ENCODE results near the gene FHOD3. TPM values are rescaled to one million over a fixed set of nuclear protein-coding genes. Genes with fewer than 3 reads are reported as not detected.

Gene FHOD3
- total and polyA plus RNA-seq, 4 donors, result 6.2 to 42.0 (median 20.4) TPM

DNA sequence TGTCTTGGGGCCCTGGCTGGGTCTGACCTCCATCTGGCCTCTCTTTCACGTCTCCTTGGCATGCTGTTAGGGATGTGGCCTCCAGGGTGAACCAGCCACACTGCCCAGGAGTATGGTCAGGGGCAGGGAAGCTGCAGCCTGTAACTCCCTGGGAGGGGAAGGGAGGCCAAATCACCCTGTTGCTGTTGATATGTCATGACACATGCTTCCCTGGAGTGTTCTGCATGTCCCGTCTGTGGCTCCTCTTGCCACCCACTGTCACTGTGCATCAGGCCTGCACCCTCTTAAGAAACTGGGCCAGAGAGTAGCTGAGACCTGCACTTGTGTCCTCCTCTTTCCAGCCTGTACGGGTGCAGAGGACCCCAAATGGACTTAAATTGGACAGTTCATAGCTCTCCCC, 221.3 kb downstream of the FHOD3 start:
- peaks cover 0 to 2% of the 10 kb centered on the region in 2 donors for H3K4me1 ChIP-seq (ENCODE audit: control insufficient read depth in 1 of 2, insufficient read depth in 2 of 2, low read length in 2 of 2)
- intact Hi-C loops (cut with DNase I), result no loop called here
- no peak overlapping the region for H3K27ac ChIP-seq (ENCODE audit: low read depth in 1 of 2, low read length in 2 of 2)
- no peak overlapping the region for H3K4me3 ChIP-seq (ENCODE audit: low read length in 2 of 2)
- H3K9me3 ChIP-seq (ENCODE audit: control insufficient read depth, low read length), result no peaks in the 10 kb centered on the region
- H3K36me3 ChIP-seq (ENCODE audit: control insufficient read depth in 1 of 2, insufficient read depth in 2 of 2, low read length in 1 of 2), result no peaks in the 10 kb centered on the region
- no peaks in the 10 kb centered on the region for H3K27me3 ChIP-seq (ENCODE audit: control insufficient read depth in 1 of 2, insufficient read depth in 2 of 2, low read length in 1 of 2)
- WGBS, 2 donors, result 63 to 64% methylated on average over 3 of the region's 3 CpGs
- DNase-seq, result no peak
- ATAC-seq (ENCODE audit: low FRiP score), result peak; percentile 35

DNA sequence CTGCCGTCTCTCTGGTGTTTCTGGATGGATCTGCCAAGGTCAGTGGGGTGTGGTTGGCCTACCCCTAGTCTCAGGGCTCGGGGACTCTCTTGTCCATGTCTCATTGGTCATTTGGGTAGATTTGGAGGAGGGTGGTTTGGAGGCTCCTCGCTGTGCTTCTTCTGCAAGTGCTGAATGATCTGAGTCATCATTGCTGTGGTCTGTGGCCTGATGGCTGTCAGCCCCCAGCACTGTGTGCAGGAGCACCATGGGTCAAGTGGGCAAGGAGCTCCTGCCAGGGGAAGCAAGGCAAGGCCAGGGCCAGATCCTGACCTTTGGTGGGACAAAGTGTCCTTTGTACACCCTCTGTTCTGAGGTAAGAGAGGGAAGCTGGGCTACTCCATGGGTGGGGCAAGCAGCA, 221.8 kb downstream of the FHOD3 start:
- DNase-seq (no peak), ATAC-seq (ENCODE audit: low FRiP score) (no peak)
- Histone ChIP-seq H3K4me1 (ENCODE audit: control insufficient read depth in 1 of 2, insufficient read depth in 2 of 2, low read length in 2 of 2) (peaks cover 0 to 2% of the 10 kb centered on the region in 2 donors), H3K4me3 (ENCODE audit: low read length in 2 of 2) (no peak overlapping the region), H3K36me3 (ENCODE audit: control insufficient read depth in 1 of 2, insufficient read depth in 2 of 2, low read length in 1 of 2) (no peaks in the 10 kb centered on the region), H3K9me3 (ENCODE audit: control insufficient read depth, low read length) (no peaks in the 10 kb centered on the region), H3K27me3 (ENCODE audit: control insufficient read depth in 1 of 2, insufficient read depth in 2 of 2, low read length in 1 of 2) (no peaks in the 10 kb centered on the region), H3K27ac (ENCODE audit: low read depth in 1 of 2, low read length in 2 of 2) (no peak overlapping the region)
- WGBS, 2 donors, result 93 to 94% methylated on average over 3 of the region's 3 CpGs
- intact Hi-C loops (cut with DNase I), result no loop called here

DNA sequence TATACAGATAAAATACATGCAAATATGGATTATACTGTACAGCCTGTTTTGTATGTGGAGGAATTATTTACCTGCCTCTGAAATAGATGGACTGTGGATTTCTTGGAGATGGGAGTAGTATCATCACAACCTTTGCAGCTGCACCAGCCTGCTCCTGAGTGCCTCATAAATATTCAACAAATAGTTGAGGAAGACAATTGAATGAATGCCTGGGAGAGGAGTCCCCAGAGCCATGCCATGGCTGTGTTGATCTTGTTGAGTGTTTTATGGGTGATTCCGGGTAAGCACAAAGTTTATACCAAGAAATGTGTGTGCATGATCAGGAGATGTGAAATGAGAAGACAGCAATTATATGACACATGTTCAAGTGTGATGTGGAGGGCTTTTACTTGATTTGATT, 225.0 kb downstream of the FHOD3 start:
- ATAC-seq (ENCODE audit: low FRiP score) (no peak), DNase-seq (no peak)
- H3K9me3 ChIP-seq (ENCODE audit: control insufficient read depth, low read length), result no peaks in the 10 kb centered on the region
- no peaks in the 10 kb centered on the region for H3K36me3 ChIP-seq (ENCODE audit: control insufficient read depth in 1 of 2, insufficient read depth in 2 of 2, low read length in 1 of 2)
- no peak overlapping the region for H3K27ac ChIP-seq (ENCODE audit: low read depth in 1 of 2, low read length in 2 of 2)
- H3K4me1 ChIP-seq (ENCODE audit: control insufficient read depth in 1 of 2, insufficient read depth in 2 of 2, low read length in 2 of 2), result peaks cover 0 to 2% of the 10 kb centered on the region in 2 donors
- intact Hi-C loops (cut with DNase I), result no loop called here
- no peak overlapping the region for H3K4me3 ChIP-seq (ENCODE audit: low read length in 2 of 2)
- no peaks in the 10 kb centered on the region for H3K27me3 ChIP-seq (ENCODE audit: control insufficient read depth in 1 of 2, insufficient read depth in 2 of 2, low read length in 1 of 2)
- whole genome bisulfite sequencing, 2 donors, result 90 to 93% methylated on average over 1 of the region's 1 CpG

DNA sequence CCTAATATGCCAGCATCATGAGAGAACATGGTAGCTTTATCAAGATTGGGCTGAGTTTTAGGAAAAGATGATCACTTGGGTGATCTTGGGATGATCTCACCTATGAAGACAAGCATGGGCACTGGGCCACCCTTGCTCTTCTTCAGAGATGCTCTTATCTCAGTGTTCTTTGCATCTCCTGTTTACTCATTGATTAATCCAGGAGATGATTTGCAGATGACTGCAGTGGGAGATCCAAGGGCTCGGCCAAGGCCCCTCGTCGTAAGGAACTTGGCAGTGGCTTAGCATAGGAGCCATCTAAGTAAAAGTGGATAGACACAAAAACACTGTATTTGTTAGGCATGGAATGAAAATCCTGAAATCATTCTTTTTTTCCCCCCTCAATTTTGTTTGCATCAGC, 228.4 kb downstream of the FHOD3 start:
- intact Hi-C loops (cut with DNase I), result no loop called here
- no peak overlapping the region for H3K4me3 ChIP-seq (ENCODE audit: low read length in 2 of 2)
- H3K36me3 ChIP-seq (ENCODE audit: control insufficient read depth in 1 of 2, insufficient read depth in 2 of 2, low read length in 1 of 2), result no peaks in the 10 kb centered on the region
- DNase-seq, result no peak
- no peaks in the 10 kb centered on the region for H3K4me1 ChIP-seq (ENCODE audit: control insufficient read depth in 1 of 2, insufficient read depth in 2 of 2, low read length in 2 of 2)
- H3K9me3 ChIP-seq (ENCODE audit: control insufficient read depth, low read length), result no peaks in the 10 kb centered on the region
- no peaks in the 10 kb centered on the region for H3K27me3 ChIP-seq (ENCODE audit: control insufficient read depth in 1 of 2, insufficient read depth in 2 of 2, low read length in 1 of 2)
- WGBS, 2 donors, result 97 to 98% methylated on average over 3 of the region's 3 CpGs
- H3K27ac ChIP-seq (ENCODE audit: low read depth in 1 of 2, low read length in 2 of 2), result no peak overlapping the region
- ATAC-seq (ENCODE audit: low FRiP score), result no peak

DNA sequence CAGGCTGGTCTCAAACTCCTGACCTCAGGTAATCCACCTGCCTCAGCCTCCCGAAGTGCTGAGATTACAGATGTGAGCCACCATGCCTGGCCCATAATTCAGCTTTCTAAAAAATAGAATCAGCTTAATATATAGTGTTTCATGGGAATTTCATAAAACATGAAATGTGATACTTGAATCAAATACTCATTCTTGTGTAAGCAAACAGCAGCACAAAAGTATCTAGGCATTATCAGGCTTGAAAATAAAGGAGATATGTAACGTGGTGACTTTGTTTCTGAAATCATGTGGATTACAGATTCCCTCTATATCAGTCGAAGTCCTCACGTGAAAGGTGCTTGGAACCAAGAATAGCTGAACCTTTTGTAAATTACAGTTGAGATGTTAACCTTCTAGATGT, 229.1 kb downstream of the FHOD3 start:
- no peak overlapping the region for H3K27ac ChIP-seq (ENCODE audit: low read depth in 1 of 2, low read length in 2 of 2)
- ATAC-seq (ENCODE audit: low FRiP score) (no peak), DNase-seq (no peak)
- no peaks in the 10 kb centered on the region for H3K36me3 ChIP-seq (ENCODE audit: control insufficient read depth in 1 of 2, insufficient read depth in 2 of 2, low read length in 1 of 2)
- 91% methylated on average over 4 of the region's 4 CpGs for WGBS, 2 donors
- H3K27me3 ChIP-seq (ENCODE audit: control insufficient read depth in 1 of 2, insufficient read depth in 2 of 2, low read length in 1 of 2), result no peaks in the 10 kb centered on the region
- intact Hi-C loops (cut with DNase I), result no loop called here
- no peak overlapping the region for H3K4me3 ChIP-seq (ENCODE audit: low read length in 2 of 2)
- no peaks in the 10 kb centered on the region for H3K9me3 ChIP-seq (ENCODE audit: control insufficient read depth, low read length)
- no peaks in the 10 kb centered on the region for H3K4me1 ChIP-seq (ENCODE audit: control insufficient read depth in 1 of 2, insufficient read depth in 2 of 2, low read length in 2 of 2)

DNA sequence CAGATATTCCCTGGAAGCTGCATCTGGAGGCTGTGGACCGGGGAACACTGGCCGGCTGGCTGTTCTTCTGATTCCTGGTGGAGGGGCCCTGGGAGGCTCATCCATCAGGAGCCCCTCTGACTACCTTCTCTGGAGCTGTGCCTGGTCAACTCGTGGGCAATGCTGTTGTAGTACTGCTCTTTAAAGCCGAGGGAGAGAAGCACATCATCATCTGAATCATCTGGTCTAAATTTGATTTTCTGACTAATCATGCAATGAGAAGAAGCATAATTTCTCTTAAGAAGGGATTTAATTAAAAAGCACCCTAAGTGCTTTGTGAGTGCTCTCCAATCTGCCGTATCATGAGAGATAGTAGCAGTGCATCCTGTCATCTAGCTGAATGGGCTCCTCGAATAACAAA, 229.5 kb downstream of the FHOD3 start:
- Histone ChIP-seq H3K4me1 (ENCODE audit: control insufficient read depth in 1 of 2, insufficient read depth in 2 of 2, low read length in 2 of 2) (no peaks in the 10 kb centered on the region), H3K27ac (ENCODE audit: low read depth in 1 of 2, low read length in 2 of 2) (no peak overlapping the region), H3K36me3 (ENCODE audit: control insufficient read depth in 1 of 2, insufficient read depth in 2 of 2, low read length in 1 of 2) (no peaks in the 10 kb centered on the region), H3K9me3 (ENCODE audit: control insufficient read depth, low read length) (no peaks in the 10 kb centered on the region), H3K27me3 (ENCODE audit: control insufficient read depth in 1 of 2, insufficient read depth in 2 of 2, low read length in 1 of 2) (no peaks in the 10 kb centered on the region), H3K4me3 (ENCODE audit: low read length in 2 of 2) (no peak overlapping the region)
- intact Hi-C loops (cut with DNase I), result no loop called here
- no peak for ATAC-seq (ENCODE audit: low FRiP score)
- 87 to 89% methylated on average over 6 of the region's 6 CpGs for WGBS, 2 donors
- DNase-seq, result no peak

DNA sequence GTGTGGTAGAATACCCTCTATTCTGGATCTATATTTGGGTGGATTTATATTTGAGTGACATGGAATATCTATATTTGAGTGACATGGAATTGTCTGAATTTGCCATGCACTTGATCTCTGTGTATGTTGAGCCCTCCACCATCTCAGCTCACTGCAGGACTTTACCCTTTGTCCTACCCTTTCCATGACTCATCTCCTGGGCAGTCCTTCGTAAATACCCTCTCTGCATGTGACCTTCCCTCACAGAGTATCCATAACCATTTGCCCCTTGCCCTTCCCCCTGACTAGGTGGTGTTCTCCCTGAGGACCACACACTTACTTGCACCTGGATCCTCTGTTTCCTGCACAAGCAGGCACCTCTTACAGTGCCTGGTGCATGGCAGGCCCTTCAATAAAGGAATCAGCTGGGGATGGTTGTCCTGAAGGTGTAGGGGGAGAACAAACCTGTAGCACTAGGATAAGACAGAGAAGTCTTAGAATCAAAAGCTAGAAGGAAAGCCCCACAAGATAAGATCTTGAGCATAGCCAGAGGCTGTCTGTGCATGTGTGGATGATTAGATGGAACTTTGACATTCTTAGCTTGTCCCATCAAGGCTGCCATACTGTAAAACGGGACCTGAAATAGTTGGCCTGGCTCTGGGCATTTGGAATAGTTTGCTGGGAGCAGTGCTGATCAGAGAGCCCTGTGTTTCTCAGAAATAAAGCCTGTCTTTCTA, 230.4 kb downstream of the FHOD3 start:
- H3K4me1 ChIP-seq (ENCODE audit: control insufficient read depth in 1 of 2, insufficient read depth in 2 of 2, low read length in 2 of 2), result no peaks in the 10 kb centered on the region
- no peaks in the 10 kb centered on the region for H3K36me3 ChIP-seq (ENCODE audit: control insufficient read depth in 1 of 2, insufficient read depth in 2 of 2, low read length in 1 of 2)
- intact Hi-C loops (cut with DNase I), result no loop called here
- H3K9me3 ChIP-seq (ENCODE audit: control insufficient read depth, low read length), result no peaks in the 10 kb centered on the region
- no peak overlapping the region for H3K27ac ChIP-seq (ENCODE audit: low read depth in 1 of 2, low read length in 2 of 2)
- DNase-seq (no peak), ATAC-seq (ENCODE audit: low FRiP score) (no peak)
- 88 to 93% methylated on average over 2 of the region's 2 CpGs for WGBS, 2 donors
- no peaks in the 10 kb centered on the region for H3K27me3 ChIP-seq (ENCODE audit: control insufficient read depth in 1 of 2, insufficient read depth in 2 of 2, low read length in 1 of 2)
- H3K4me3 ChIP-seq (ENCODE audit: low read length in 2 of 2), result no peak overlapping the region

DNA sequence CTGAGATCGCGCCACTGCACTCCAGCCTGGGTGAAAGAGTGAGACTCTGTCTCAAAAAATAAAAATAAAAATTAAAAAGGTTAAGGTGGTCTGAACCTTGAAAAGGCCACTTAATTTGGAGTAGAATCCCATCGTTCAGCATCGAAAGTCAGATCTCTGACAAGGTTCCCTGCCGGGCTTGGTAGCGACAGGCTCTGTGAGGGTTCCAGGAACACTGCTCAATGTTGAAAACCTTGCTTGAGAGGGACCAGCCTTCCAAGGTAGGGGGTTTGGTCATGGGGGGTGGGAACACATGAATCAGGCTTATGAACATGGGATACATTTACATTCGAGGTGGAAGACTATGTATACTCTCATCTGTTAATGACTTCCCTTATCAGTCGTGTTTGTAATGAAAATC, 232.2 kb downstream of the FHOD3 start:
- no peak for DNase-seq
- no peak overlapping the region for H3K27ac ChIP-seq (ENCODE audit: low read depth in 1 of 2, low read length in 2 of 2)
- no peaks in the 10 kb centered on the region for H3K4me1 ChIP-seq (ENCODE audit: control insufficient read depth in 1 of 2, insufficient read depth in 2 of 2, low read length in 2 of 2)
- whole genome bisulfite sequencing, 2 donors, result 95 to 96% methylated on average over 8 of the region's 8 CpGs
- no peaks in the 10 kb centered on the region for H3K36me3 ChIP-seq (ENCODE audit: control insufficient read depth in 1 of 2, insufficient read depth in 2 of 2, low read length in 1 of 2)
- no peak overlapping the region for H3K4me3 ChIP-seq (ENCODE audit: low read length in 2 of 2)
- H3K9me3 ChIP-seq (ENCODE audit: control insufficient read depth, low read length), result no peaks in the 10 kb centered on the region
- no peaks in the 10 kb centered on the region for H3K27me3 ChIP-seq (ENCODE audit: control insufficient read depth in 1 of 2, insufficient read depth in 2 of 2, low read length in 1 of 2)
- intact Hi-C loops (cut with DNase I), result no loop called here
- no peak for ATAC-seq (ENCODE audit: low FRiP score)

DNA sequence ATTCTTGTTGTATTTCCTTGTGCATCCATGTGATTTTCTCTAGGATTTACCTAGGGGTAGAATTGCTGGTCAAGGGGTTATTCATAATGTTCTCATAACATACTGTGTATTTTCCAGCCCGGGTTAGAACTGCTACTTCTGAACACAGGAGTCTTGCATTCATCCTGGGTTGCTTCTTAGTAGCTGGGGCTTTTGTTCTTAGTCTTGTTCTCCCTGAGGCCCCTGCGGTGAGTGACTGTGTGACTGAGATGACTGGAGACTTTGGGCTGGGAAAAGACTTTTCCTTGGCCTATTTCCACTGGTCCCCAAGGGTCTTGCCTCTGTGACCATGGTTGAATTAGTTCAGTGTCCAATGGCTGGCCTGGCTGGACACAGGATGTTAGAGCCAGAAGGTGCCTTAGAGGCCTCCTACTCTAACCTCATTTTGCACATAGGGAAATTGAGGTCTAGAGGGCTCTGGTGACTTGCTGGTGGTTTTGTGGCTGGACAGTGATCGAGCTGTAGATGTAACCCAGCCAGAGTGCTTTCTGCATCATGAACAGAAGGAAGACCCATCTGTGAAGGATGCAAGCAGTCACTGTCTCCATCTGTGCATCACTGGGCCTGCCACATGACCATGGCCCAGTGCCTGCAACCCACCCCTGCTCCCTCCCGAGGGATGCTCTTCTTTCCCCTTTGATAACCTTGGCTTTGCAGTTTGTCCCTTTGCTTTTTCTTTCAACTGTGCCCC, 233.3 kb downstream of the FHOD3 start:
- no peaks in the 10 kb centered on the region for H3K4me1 ChIP-seq (ENCODE audit: control insufficient read depth in 1 of 2, insufficient read depth in 2 of 2, low read length in 2 of 2)
- H3K36me3 ChIP-seq (ENCODE audit: control insufficient read depth in 1 of 2, insufficient read depth in 2 of 2, low read length in 1 of 2), result no peaks in the 10 kb centered on the region
- no peaks in the 10 kb centered on the region for H3K9me3 ChIP-seq (ENCODE audit: control insufficient read depth, low read length)
- no peaks in the 10 kb centered on the region for H3K27me3 ChIP-seq (ENCODE audit: control insufficient read depth in 1 of 2, insufficient read depth in 2 of 2, low read length in 1 of 2)
- WGBS, 2 donors, result 95 to 98% methylated on average over 4 of the region's 4 CpGs
- ATAC-seq (ENCODE audit: low FRiP score) (no peak), DNase-seq (no peak)
- intact Hi-C loops (cut with DNase I), result no loop called here
- H3K4me3 ChIP-seq (ENCODE audit: low read length in 2 of 2), result no peak overlapping the region
- H3K27ac ChIP-seq (ENCODE audit: low read depth in 1 of 2, low read length in 2 of 2), result no peak overlapping the region
